ENCODE data around the gene TEKT3.

TEKT3 gene

GRCh38 chr17:15289285-15290183 lies 51.9 kb downstream of the TEKT3 start:
- no peak for DNase-seq

- DNase-seq: no peak
Observed at GRCh38 chr17:15288859-15289258, 52.5 kb downstream of the TEKT3 start.

- no peak for DNase-seq
Observed at GRCh38 chr17:15287538-15288267, 53.7 kb downstream of the TEKT3 start.

GRCh38 chr17:15285466-15285865 lies 55.9 kb downstream of the TEKT3 start:
- no peak for DNase-seq

GRCh38 chr17:15284537-15284936 lies 56.9 kb downstream of the TEKT3 start:
- DNase-seq: no peak

- no peak for DNase-seq
Observed at GRCh38 chr17:15284107-15284506, 57.3 kb downstream of the TEKT3 start.

GRCh38 chr17:15281909-15282308 lies 59.5 kb downstream of the TEKT3 start:
- no peak for DNase-seq

- DNase-seq: no peak
Observed at GRCh38 chr17:15278924-15279477, 62.4 kb downstream of the TEKT3 start.

- no peak for DNase-seq
Observed at GRCh38 chr17:15278380-15278779, 63.0 kb downstream of the TEKT3 start.

- DNase-seq: no peak
Observed at GRCh38 chr17:15274017-15274416, 67.4 kb downstream of the TEKT3 start.

GRCh38 chr17:15273141-15273793 lies 68.1 kb downstream of the TEKT3 start:
- DNase-seq: no peak

- DNase-seq: no peak
Observed at GRCh38 chr17:15271741-15272140, 69.7 kb downstream of the TEKT3 start.

GRCh38 chr17:15270628-15271381 lies 70.6 kb downstream of the TEKT3 start:
- DNase-seq: no peak

- DNase-seq: no peak
Observed at GRCh38 chr17:15269780-15270089, 71.7 kb downstream of the TEKT3 start.

- DNase-seq: no peak
Observed at GRCh38 chr17:15269087-15269779, 72.2 kb downstream of the TEKT3 start.

GRCh38 chr17:15268461-15268860 lies 72.9 kb downstream of the TEKT3 start:
- no peak for DNase-seq

- DNase-seq: no peak
Observed at GRCh38 chr17:15267996-15268395, 73.4 kb downstream of the TEKT3 start.

GRCh38 chr17:15266325-15267125 lies 74.9 kb downstream of the TEKT3 start:
- no peak for DNase-seq

GRCh38 chr17:15265131-15265530 lies 76.3 kb downstream of the TEKT3 start, which contains the start of gene PMP22:
TSS of gene PMP22 (minus strand) at chr17:15265326. CDS start at chr17:15260727, 4,599 bp downstream.
- no peak for DNase-seq

GRCh38 chr17:15264542-15264941 lies 76.9 kb downstream of the TEKT3 start:
- no peak for DNase-seq

GRCh38 chr17:15263680-15264079 lies 77.7 kb downstream of the TEKT3 start:
- no peak for DNase-seq
